Loucy (cell line): ENCODE data around the gene INF2.

Experiments used
- H2AFZ ChIP-seq: fragments of 200-600 bp; sonication (generic); 2 replicates; pipeline ENCODE4 v1.6.0; 2016; ENCODE audit warnings: antibody characterized with exemption, mild to moderate bottlenecking, low read length, moderate library complexity
- H3F3A ChIP-seq: fragments of 200-600 bp; 2 replicates; pipeline ENCODE4 v1.6.0; 2016; ENCODE audit warnings: antibody characterized with exemption, low read depth, mild to moderate bottlenecking
- H3K27me3 ChIP-seq: fragments of 200-600 bp; sonication (generic); 2 replicates; pipeline ENCODE4 v1.6.1; 2014; ENCODE audit warnings: low read length, mild to moderate bottlenecking; ENCODE audit not compliant: insufficient read depth, poor library complexity, severe bottlenecking
- H3K36me3 ChIP-seq: fragments of 200-600 bp; sonication (generic); 2 replicates; pipeline ENCODE4 v1.6.1; 2016; ENCODE audit warnings: low read length; ENCODE audit not compliant: insufficient read depth
- H3K4me1 ChIP-seq: fragments of 200-600 bp; sonication (generic); 2 replicates; pipeline ENCODE4 v1.5.1; 2014; ENCODE audit warnings: low read length, mild to moderate bottlenecking; ENCODE audit not compliant: insufficient read depth, poor library complexity, severe bottlenecking
- H3K4me2 ChIP-seq: fragments of 200-600 bp; sonication (generic); 2 replicates; pipeline ENCODE4 v1.6.0; 2014; ENCODE audit warnings: antibody characterized with exemption, low read length, low read depth, mild to moderate bottlenecking; ENCODE audit not compliant: poor library complexity, severe bottlenecking
- H3K4me3 ChIP-seq: fragments of 200-600 bp; sonication (generic); 2 replicates; pipeline ENCODE4 v1.5.1; 2014; ENCODE audit warnings: low read length, mild to moderate bottlenecking, mixed read lengths; ENCODE audit not compliant: poor library complexity, severe bottlenecking
- H3K79me2 ChIP-seq: fragments of 200-600 bp; sonication (generic); 2 replicates; pipeline ENCODE4 v1.6.1; 2014; ENCODE audit warnings: low read length; ENCODE audit not compliant: insufficient read depth
- H3K9ac ChIP-seq: fragments of 200-600 bp; sonication (generic); 2 replicates; pipeline ENCODE4 v1.6.0; 2014; ENCODE audit warnings: mild to moderate bottlenecking, low read depth, low read length, moderate library complexity; ENCODE audit not compliant: poor library complexity, severe bottlenecking
- H3K9me2 ChIP-seq: fragments of 200-600 bp; sonication (generic); replicated peaks from 2 replicates; pipeline ENCODE4 v1.6.1; 2016; ENCODE audit warnings: low read depth, low read length, mixed read lengths
- H3K9me3 ChIP-seq: fragments of 200-600 bp; sonication (generic); 2 replicates; pipeline ENCODE4 v1.6.1; 2014; ENCODE audit warnings: mild to moderate bottlenecking, antibody characterized with exemption, low read length, low read depth; ENCODE audit not compliant: insufficient read depth
- H4K20me1 ChIP-seq: fragments of 200-600 bp; sonication (generic); 2 replicates; pipeline ENCODE4 v1.6.0; 2014; ENCODE audit warnings: antibody characterized with exemption, low read length, mild to moderate bottlenecking; ENCODE audit not compliant: insufficient read depth, poor library complexity, severe bottlenecking
- EZH2phosphoT487 ChIP-seq: fragments of 200-600 bp; IDR thresholded peaks from 2 replicates; pipeline ENCODE4 v1.6.1; 2018; ENCODE audit warnings: antibody characterized with exemption, mild to moderate bottlenecking, moderate library complexity, borderline replicate concordance
- TF ChIP-seq, protein P1 (sequence below): fragments of 200-600 bp; sonication (generic); conservative IDR thresholded peaks from 2 replicates; pipeline ENCODE4 v1.5.1; 2014; ENCODE audit warnings: mild to moderate bottlenecking, antibody characterized with exemption, low read length

The INF2 gene

DNA sequence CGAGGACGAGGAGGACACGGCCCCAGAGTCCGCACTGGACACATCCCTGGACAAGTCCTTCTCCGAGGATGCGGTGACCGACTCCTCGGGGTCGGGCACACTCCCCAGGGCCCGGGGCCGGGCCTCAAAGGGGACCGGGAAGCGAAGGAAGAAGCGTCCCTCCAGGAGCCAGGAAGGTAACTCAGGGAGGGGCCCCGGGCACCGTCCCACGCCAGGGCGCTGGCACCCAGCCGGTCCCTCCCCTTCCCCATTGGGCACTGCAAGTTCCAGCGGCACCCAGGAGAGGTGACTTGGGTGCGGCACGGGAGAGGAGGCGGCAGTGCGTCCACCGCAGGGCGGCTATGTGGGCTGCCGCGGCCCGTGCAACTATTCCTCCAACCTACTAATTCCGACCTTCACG lies 25.3 kb downstream of the INF2 start:
- Histone ChIP-seq H3F3A (no peaks in the 10 kb centered on the region), H3K4me1 (no peaks in the 10 kb centered on the region), H3K9ac (no peak overlapping the region), H3K9me3 (no peaks in the 10 kb centered on the region), H3K9me2 (no peaks in the 10 kb centered on the region), H2AFZ (no peak overlapping the region), H3K27me3 (no peaks in the 10 kb centered on the region), H4K20me1 (no peaks in the 10 kb centered on the region), H3K4me3 (no peak overlapping the region), H3K36me3 (peaks cover 13% of the 10 kb centered on the region; the same call in 1 of the 2 replicates), H3K4me2 (no peak overlapping the region), H3K79me2 (no peaks in the 10 kb centered on the region)
- TF ChIP-seq, protein P1, sequence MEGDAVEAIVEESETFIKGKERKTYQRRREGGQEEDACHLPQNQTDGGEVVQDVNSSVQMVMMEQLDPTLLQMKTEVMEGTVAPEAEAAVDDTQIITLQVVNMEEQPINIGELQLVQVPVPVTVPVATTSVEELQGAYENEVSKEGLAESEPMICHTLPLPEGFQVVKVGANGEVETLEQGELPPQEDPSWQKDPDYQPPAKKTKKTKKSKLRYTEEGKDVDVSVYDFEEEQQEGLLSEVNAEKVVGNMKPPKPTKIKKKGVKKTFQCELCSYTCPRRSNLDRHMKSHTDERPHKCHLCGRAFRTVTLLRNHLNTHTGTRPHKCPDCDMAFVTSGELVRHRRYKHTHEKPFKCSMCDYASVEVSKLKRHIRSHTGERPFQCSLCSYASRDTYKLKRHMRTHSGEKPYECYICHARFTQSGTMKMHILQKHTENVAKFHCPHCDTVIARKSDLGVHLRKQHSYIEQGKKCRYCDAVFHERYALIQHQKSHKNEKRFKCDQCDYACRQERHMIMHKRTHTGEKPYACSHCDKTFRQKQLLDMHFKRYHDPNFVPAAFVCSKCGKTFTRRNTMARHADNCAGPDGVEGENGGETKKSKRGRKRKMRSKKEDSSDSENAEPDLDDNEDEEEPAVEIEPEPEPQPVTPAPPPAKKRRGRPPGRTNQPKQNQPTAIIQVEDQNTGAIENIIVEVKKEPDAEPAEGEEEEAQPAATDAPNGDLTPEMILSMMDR = no peak
- TF ChIP-seq EZH2phosphoT487 = no peak

DNA sequence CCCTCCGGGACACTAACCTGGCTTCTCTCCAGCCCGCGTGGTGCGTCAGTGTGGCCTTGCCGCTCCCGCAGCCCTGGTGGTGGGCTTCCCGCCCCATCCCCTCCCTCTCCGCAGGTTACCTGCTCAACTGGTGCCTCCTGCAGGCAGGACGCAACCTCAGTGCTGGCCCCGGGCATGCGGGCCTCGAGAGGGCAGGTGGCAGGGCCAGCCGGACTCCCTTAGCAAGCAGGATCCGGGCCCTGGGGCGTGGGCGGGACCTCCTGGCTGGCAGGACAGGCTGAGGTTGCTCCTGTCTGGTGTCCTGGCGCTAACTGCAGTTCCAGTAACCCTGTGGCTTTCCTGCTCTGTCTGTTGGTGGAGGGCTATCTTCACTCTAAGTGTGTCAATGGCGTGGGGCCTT lies 26.0 kb downstream of the INF2 start:
- H2AFZ ChIP-seq = no peak overlapping the region
- no peaks in the 10 kb centered on the region for H3K9me3 ChIP-seq
- peaks cover 13% of the 10 kb centered on the region; the same call in 1 of the 2 replicates for H3K36me3 ChIP-seq
- no peaks in the 10 kb centered on the region for H3K27me3 ChIP-seq
- no peak overlapping the region for H3K4me3 ChIP-seq
- TF ChIP-seq EZH2phosphoT487 = no peak
- TF ChIP-seq, protein P1 = no peak
- H3K4me1 ChIP-seq = no peaks in the 10 kb centered on the region
- no peaks in the 10 kb centered on the region for H4K20me1 ChIP-seq
- no peak overlapping the region for H3K9ac ChIP-seq
- no peak overlapping the region for H3K4me2 ChIP-seq
- no peaks in the 10 kb centered on the region for H3K79me2 ChIP-seq
- H3F3A ChIP-seq = no peaks in the 10 kb centered on the region
- H3K9me2 ChIP-seq = no peaks in the 10 kb centered on the region

DNA sequence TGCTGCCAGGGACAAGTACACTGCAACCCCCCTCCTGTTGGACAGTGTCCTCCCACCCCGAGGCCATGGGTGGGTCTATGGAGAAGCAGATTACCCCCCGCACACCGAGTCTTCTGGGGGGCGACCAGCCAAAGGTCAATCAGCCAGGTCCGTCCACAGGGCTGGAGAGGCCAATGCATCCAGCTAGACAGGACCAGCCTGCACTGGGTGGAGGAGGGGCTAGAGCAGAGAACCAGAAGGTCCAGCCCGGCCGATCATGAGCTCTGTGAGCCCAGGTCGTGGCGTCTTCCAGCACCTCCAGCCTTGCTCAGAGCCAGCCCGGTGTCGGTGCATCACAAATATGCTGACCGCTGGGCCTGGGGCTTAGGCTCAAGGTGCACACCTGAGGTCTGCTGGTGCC lies 26.5 kb downstream of the INF2 start:
- H4K20me1 ChIP-seq = no peaks in the 10 kb centered on the region
- no peak overlapping the region for H3K4me2 ChIP-seq
- no peaks in the 10 kb centered on the region for H3K79me2 ChIP-seq
- no peaks in the 10 kb centered on the region for H3K27me3 ChIP-seq
- H3K9me3 ChIP-seq = no peaks in the 10 kb centered on the region
- no peaks in the 10 kb centered on the region for H3K4me1 ChIP-seq
- H2AFZ ChIP-seq = no peak overlapping the region
- H3K9me2 ChIP-seq = no peaks in the 10 kb centered on the region
- no peaks in the 10 kb centered on the region for H3F3A ChIP-seq
- TF ChIP-seq, protein P1 = no peak
- TF ChIP-seq EZH2phosphoT487 = no peak
- H3K9ac ChIP-seq = no peak overlapping the region
- no peak overlapping the region for H3K4me3 ChIP-seq
- peaks cover 13% of the 10 kb centered on the region; the same call in 1 of the 2 replicates for H3K36me3 ChIP-seq
